ENCODE data around the gene MUC4. TPM values are rescaled to one million over a fixed set of nuclear protein-coding genes. Genes with fewer than 3 reads are reported as not detected.
"Not testable (repeated sequence)": the region's sequence is repeated elsewhere in the genome, so short reads cannot be mapped to it uniquely, and the experiment has no call there.

The MUC4 gene
- total RNA-seq, 1 experiment from 2014 or later: 0.36 TPM

GRCh38 chr3:195711813-195712534, 99.8 kb downstream of the MUC4 start:
- Histone ChIP-seq H3K4me3 (ENCODE audit: low read depth, low read length) (no peak overlapping the region), H3K36me3 (ENCODE audit: control insufficient read depth, insufficient read depth, low read length) (no peaks in the 10 kb centered on the region), H3K9me3 (no peaks in the 10 kb centered on the region), H3K4me1 (peaks cover 15% of the 10 kb centered on the region), H3K27me3 (replicated peaks; ENCODE audit: control insufficient read depth, insufficient read depth, low read length) (no peaks in the 10 kb centered on the region)
- BruUV-seq (replicated peaks): no TSS peak
- CTCF ChIA-PET: interaction anchor here (0.8 kb wide), 1 partner anchor 128 kb away, joined by 5 read pairs; no protein-coding TSS in a partner anchor
- Mint-ChIP-seq H3K27ac (ENCODE audit: unreplicated experiment) (no peak overlapping the region), H3K4me3 (ENCODE audit: unreplicated experiment) (no peak overlapping the region), H3K9me3 (ENCODE audit: unreplicated experiment) (no peaks in the 10 kb centered on the region), H3K36me3 (ENCODE audit: insufficient read depth, unreplicated experiment) (no peaks in the 10 kb centered on the region), H3K27me3 (ENCODE audit: insufficient read depth, unreplicated experiment) (no peaks in the 10 kb centered on the region), H3K4me1 (ENCODE audit: low read depth, unreplicated experiment) (peaks cover 12% of the 10 kb centered on the region)
- POLR2A ChIA-PET: no interaction called here
- intact Hi-C loops (cut with micrococcal nuclease; ENCODE audit: unreplicated experiment): no loop called here
- TF ChIP-seq CTCF (IDR thresholded peaks at IDR 0.05; ENCODE audit: insufficient read depth in 1 of 2, low read depth in 1 of 2, low read length in 1 of 2, severe bottlenecking in 1 of 2, unreplicated experiment in 1 of 2): no peak
- peak in 1 of 2 experiments; percentile 36 for DNase-seq

DNA sequence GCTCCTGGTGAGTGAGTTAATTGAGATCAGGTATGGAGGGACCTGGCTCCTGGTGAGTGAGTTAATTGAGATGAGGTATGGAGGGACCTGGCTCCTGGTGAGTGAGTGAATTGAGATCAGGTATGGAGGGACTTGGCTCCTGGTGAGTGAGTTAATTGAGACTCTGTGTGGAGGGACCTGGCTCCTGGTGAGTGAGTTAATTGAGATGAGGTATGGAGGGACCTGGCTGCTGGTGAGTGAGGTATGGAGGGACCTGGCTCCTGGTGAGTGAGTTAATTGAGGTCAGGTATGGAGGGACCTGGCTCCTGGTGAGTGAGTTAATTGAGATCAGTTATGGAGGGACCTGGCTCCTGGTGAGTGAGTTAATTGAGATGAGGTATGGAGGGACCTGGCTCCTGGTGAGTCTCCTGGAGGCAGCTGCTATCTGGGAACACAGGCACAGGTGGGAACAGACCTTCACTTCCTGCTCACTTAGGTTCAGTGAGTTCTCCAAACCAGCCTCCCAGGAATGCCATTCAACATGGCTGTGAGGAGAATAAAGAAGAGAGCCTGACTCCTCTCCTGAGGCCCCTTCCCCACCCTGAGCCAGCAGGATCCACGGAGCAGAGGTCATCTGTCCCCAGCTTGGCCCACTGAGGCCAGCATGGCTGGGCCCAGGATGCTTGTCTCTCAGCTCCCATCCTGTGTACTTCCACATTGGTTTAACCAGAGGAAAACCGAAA, 100.5 kb downstream of the MUC4 start:
- H3K27me3 Mint-ChIP-seq (ENCODE audit: insufficient read depth, unreplicated experiment); H3K4me3 ChIP-seq (ENCODE audit: low read depth, low read length); H3K9me3 ChIP-seq; H3K4me3 Mint-ChIP-seq (ENCODE audit: unreplicated experiment); H3K27me3 ChIP-seq (replicated peaks; ENCODE audit: control insufficient read depth, insufficient read depth, low read length); H3K4me1 Mint-ChIP-seq (ENCODE audit: low read depth, unreplicated experiment); BruUV-seq (replicated peaks); H3K9me3 Mint-ChIP-seq (ENCODE audit: unreplicated experiment); H3K36me3 ChIP-seq (ENCODE audit: control insufficient read depth, insufficient read depth, low read length); H3K27ac Mint-ChIP-seq (ENCODE audit: unreplicated experiment); H3K36me3 Mint-ChIP-seq (ENCODE audit: insufficient read depth, unreplicated experiment); POLR2A ChIA-PET; intact Hi-C loops (cut with micrococcal nuclease; ENCODE audit: unreplicated experiment): not testable (repeated sequence)
- CTCF ChIA-PET: interaction anchor here (0.8 kb wide), 1 partner anchor 127 kb away, joined by 5 read pairs; no protein-coding TSS in a partner anchor
- DNase-seq: peak in 1 of 2 experiments; percentile 31
- peaks cover 11% of the 10 kb centered on the region for H3K4me1 ChIP-seq

GRCh38 chr3:195710126-195710905, 101.4 kb downstream of the MUC4 start:
- POLR2A ChIA-PET; H3K27me3 Mint-ChIP-seq (ENCODE audit: insufficient read depth, unreplicated experiment); H3K9me3 ChIP-seq; H3K27ac Mint-ChIP-seq (ENCODE audit: unreplicated experiment); H3K4me3 Mint-ChIP-seq (ENCODE audit: unreplicated experiment); intact Hi-C loops (cut with micrococcal nuclease; ENCODE audit: unreplicated experiment); BruUV-seq (replicated peaks); H3K4me1 Mint-ChIP-seq (ENCODE audit: low read depth, unreplicated experiment); CTCF ChIA-PET; H3K27me3 ChIP-seq (replicated peaks; ENCODE audit: control insufficient read depth, insufficient read depth, low read length); H3K4me1 ChIP-seq; H3K36me3 ChIP-seq (ENCODE audit: control insufficient read depth, insufficient read depth, low read length); H3K36me3 Mint-ChIP-seq (ENCODE audit: insufficient read depth, unreplicated experiment); H3K9me3 Mint-ChIP-seq (ENCODE audit: unreplicated experiment); H3K4me3 ChIP-seq (ENCODE audit: low read depth, low read length): not testable (repeated sequence)
- DNase-seq: peak in 1 of 2 experiments; percentile 27

Measured in Caco-2 (cell line).